ENCODE results near the gene RERE.
"Not testable (repeated sequence)": the region's sequence is repeated elsewhere in the genome, so short reads cannot be mapped to it uniquely, and the experiment has no call there.

- TF ChIP-seq, protein P1, sequence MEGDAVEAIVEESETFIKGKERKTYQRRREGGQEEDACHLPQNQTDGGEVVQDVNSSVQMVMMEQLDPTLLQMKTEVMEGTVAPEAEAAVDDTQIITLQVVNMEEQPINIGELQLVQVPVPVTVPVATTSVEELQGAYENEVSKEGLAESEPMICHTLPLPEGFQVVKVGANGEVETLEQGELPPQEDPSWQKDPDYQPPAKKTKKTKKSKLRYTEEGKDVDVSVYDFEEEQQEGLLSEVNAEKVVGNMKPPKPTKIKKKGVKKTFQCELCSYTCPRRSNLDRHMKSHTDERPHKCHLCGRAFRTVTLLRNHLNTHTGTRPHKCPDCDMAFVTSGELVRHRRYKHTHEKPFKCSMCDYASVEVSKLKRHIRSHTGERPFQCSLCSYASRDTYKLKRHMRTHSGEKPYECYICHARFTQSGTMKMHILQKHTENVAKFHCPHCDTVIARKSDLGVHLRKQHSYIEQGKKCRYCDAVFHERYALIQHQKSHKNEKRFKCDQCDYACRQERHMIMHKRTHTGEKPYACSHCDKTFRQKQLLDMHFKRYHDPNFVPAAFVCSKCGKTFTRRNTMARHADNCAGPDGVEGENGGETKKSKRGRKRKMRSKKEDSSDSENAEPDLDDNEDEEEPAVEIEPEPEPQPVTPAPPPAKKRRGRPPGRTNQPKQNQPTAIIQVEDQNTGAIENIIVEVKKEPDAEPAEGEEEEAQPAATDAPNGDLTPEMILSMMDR (IDR thresholded peaks at IDR 0.05 in 2 of 3, conservative IDR thresholded peaks at IDR 0.05 in 1 of 3; ENCODE audit: borderline replicate concordance in 1 of 3, insufficient read depth in 1 of 3, low read depth in 2 of 3, low read length in 2 of 3) = not testable (repeated sequence)
- TF ChIP-seq, protein P2, sequence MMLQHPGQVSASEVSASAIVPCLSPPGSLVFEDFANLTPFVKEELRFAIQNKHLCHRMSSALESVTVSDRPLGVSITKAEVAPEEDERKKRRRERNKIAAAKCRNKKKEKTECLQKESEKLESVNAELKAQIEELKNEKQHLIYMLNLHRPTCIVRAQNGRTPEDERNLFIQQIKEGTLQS (IDR thresholded peaks at IDR 0.05) = not testable (repeated sequence)
- TF ChIP-seq, protein P3, sequence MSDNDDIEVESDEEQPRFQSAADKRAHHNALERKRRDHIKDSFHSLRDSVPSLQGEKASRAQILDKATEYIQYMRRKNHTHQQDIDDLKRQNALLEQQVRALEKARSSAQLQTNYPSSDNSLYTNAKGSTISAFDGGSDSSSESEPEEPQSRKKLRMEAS (IDR thresholded peaks at IDR 0.05) = not testable (repeated sequence)
- TF ChIP-seq POLR2A (IDR thresholded peaks at IDR 0.05; ENCODE audit: borderline replicate concordance, extremely low read depth, insufficient read depth, insufficient read length); RAD21 (IDR thresholded peaks at IDR 0.05; ENCODE audit: low read depth); YY1 (IDR thresholded peaks at IDR 0.05; ENCODE audit: extremely low read depth, insufficient replicate concordance, low read depth, low read length); EZH2 (IDR thresholded peaks at IDR 0.05); ZNF274 (IDR thresholded peaks at IDR 0.05; ENCODE audit: low read depth, low read length); SIN3A (IDR thresholded peaks at IDR 0.05; ENCODE audit: low read depth); SP1 (IDR thresholded peaks at IDR 0.05; ENCODE audit: low read depth): not testable (repeated sequence)
- TF ChIP-seq, protein P4, sequence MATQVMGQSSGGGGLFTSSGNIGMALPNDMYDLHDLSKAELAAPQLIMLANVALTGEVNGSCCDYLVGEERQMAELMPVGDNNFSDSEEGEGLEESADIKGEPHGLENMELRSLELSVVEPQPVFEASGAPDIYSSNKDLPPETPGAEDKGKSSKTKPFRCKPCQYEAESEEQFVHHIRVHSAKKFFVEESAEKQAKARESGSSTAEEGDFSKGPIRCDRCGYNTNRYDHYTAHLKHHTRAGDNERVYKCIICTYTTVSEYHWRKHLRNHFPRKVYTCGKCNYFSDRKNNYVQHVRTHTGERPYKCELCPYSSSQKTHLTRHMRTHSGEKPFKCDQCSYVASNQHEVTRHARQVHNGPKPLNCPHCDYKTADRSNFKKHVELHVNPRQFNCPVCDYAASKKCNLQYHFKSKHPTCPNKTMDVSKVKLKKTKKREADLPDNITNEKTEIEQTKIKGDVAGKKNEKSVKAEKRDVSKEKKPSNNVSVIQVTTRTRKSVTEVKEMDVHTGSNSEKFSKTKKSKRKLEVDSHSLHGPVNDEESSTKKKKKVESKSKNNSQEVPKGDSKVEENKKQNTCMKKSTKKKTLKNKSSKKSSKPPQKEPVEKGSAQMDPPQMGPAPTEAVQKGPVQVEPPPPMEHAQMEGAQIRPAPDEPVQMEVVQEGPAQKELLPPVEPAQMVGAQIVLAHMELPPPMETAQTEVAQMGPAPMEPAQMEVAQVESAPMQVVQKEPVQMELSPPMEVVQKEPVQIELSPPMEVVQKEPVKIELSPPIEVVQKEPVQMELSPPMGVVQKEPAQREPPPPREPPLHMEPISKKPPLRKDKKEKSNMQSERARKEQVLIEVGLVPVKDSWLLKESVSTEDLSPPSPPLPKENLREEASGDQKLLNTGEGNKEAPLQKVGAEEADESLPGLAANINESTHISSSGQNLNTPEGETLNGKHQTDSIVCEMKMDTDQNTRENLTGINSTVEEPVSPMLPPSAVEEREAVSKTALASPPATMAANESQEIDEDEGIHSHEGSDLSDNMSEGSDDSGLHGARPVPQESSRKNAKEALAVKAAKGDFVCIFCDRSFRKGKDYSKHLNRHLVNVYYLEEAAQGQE (IDR thresholded peaks at IDR 0.05; ENCODE audit: low read depth) = not testable (repeated sequence)
- TF ChIP-seq, protein P5, sequence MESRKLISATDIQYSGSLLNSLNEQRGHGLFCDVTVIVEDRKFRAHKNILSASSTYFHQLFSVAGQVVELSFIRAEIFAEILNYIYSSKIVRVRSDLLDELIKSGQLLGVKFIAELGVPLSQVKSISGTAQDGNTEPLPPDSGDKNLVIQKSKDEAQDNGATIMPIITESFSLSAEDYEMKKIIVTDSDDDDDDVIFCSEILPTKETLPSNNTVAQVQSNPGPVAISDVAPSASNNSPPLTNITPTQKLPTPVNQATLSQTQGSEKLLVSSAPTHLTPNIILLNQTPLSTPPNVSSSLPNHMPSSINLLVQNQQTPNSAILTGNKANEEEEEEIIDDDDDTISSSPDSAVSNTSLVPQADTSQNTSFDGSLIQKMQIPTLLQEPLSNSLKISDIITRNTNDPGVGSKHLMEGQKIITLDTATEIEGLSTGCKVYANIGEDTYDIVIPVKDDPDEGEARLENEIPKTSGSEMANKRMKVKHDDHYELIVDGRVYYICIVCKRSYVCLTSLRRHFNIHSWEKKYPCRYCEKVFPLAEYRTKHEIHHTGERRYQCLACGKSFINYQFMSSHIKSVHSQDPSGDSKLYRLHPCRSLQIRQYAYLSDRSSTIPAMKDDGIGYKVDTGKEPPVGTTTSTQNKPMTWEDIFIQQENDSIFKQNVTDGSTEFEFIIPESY (IDR thresholded peaks at IDR 0.05; ENCODE audit: extremely low read depth, insufficient replicate concordance, low read length) = not testable (repeated sequence)
Measured at GRCh38 chr1:8695442-8695841, 122.0 kb downstream of the RERE start.
